NCI-H146 (cell line): ENCODE data around the gene ZNF775.

Source experiments
- DNase-seq: peaks from one replicate; lab custom pipeline; 2025; lab: John Stamatoyannopoulos, UW

Gene ZNF775

GRCh38 chr7:150368884-150369747 is 10.0 kb upstream of the ZNF775 start:
- DNase-seq, result peak; percentile 74

DNA sequence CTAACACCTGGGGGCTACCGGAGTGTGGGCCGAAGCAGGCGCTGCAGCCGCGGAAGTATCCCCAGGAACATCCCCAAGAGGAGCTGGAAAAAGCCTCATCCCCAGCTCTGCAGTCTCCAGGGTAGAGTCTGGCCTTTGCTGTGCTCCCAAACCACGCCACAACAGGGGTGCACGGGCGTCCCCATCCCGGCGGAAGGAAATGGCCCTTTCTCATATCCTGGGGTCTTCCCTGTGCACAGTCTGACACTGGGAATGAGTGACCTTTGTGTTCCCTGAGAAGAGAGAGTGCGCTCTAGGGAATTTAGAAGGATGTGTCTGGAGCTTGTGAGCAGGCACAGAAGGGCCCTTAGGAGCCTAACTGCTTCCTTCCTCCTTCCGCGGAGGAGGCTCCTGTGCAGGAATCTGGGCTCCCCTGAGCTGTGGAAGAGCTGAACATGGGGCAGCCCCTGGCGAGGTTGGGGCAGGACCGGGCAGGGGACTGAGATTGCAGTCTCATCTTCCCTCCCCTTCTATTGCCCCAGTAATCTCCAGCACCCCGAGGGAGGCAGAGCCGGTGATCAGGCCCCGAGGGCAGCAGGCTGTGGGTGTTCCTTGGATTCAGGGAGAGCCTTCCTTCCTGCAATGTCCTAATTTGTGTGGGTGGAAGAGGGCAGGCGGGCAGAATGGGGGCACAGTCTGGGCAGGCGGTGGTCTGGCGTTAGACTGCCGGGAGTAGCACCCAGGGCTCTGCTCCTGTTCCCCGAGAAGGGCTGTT is 9.2 kb upstream of the ZNF775 start:
- DNase-seq, result no peak

- DNase-seq, result no peak
Measured at GRCh38 chr7:150370612-150371071, 8.5 kb upstream of the ZNF775 start.

DNA sequence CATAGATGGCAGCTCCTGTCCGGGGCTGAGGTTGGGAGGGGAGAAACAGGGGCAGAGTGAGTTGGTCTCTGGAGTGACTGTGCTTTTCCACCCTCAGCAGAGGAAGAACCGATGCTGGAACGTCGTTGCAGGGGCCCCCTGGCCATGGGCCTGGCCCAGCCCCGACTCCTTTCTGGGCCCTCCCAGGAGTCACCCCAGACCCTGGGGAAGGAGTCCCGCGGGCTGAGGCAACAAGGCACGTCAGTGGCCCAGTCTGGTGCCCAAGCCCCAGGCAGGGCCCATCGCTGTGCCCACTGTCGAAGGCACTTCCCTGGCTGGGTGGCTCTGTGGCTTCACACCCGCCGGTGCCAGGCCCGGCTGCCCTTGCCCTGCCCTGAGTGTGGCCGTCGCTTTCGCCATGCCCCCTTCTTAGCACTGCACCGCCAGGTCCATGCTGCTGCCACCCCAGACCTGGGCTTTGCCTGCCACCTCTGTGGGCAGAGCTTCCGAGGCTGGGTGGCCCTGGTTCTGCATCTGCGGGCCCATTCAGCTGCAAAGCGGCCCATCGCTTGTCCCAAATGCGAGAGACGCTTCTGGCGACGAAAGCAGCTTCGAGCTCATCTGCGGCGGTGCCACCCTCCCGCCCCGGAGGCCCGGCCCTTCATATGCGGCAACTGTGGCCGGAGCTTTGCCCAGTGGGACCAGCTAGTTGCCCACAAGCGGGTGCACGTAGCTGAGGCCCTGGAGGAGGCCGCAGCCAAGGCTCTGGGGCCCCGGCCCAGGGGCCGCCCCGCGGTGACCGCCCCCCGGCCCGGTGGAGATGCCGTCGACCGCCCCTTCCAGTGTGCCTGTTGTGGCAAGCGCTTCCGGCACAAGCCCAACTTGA is 7.8 kb upstream of the ZNF775 start:
- DNase-seq, result no peak

DNA sequence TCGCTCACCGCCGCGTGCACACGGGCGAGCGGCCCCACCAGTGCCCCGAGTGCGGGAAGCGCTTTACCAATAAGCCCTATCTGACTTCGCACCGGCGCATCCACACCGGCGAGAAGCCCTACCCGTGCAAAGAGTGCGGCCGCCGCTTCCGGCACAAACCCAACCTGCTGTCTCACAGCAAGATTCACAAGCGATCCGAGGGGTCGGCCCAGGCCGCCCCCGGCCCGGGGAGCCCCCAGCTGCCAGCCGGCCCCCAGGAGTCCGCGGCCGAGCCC is 7.2 kb upstream of the ZNF775 start:
- no peak for DNase-seq

DNA sequence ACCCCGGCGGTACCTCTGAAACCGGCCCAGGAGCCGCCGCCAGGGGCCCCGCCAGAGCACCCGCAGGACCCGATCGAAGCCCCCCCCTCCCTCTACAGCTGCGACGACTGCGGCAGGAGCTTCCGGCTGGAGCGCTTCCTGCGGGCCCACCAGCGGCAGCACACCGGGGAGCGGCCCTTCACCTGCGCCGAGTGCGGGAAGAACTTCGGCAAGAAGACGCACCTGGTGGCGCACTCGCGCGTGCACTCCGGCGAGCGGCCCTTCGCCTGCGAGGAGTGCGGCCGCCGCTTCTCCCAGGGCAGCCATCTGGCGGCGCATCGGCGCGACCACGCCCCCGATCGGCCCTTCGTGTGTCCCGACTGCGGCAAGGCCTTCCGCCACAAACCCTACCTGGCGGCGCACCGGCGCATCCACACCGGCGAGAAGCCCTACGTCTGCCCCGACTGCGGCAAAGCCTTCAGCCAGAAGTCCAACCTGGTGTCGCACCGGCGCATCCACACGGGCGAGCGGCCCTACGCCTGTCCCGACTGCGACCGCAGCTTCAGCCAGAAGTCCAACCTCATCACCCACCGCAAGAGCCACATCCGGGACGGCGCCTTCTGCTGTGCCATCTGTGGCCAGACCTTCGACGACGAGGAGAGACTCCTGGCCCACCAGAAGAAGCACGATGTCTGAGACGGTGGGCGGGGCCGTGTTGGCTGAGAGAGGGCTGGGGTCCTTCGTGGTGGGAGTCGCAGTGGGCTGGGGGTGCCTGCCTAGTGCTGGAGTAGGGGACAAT is 6.7 kb upstream of the ZNF775 start:
- no peak for DNase-seq

- no peak for DNase-seq
Measured at GRCh38 chr7:150373049-150373801, 5.9 kb upstream of the ZNF775 start.

GRCh38 chr7:150374026-150374425 is 5.1 kb upstream of the ZNF775 start:
- DNase-seq, result no peak

DNA sequence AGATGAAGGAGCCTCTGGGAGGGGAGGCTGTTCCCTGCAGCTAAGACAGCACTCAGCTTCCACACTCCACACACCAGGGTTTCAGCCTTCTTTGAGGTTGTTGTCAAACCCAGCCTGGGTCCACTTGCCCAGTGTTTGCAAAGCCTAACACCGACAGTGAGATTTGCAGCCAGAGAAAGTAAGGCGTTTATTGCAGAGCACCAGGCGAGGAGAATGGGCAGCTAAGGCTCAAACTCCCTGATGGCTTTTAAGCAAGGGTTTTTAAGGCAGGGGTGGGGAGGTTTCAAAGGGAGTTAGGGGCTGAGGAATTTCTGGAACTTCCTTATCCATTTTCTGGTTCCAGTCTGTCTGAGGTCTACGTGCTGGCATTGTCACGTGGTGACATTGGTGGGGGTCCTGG is 4.7 kb upstream of the ZNF775 start:
- DNase-seq, result no peak

GRCh38 chr7:150375662-150376521 is 3.2 kb upstream of the ZNF775 start:
- no peak for DNase-seq

- no peak for DNase-seq
Measured at GRCh38 chr7:150376560-150376959, 2.6 kb upstream of the ZNF775 start.

DNA sequence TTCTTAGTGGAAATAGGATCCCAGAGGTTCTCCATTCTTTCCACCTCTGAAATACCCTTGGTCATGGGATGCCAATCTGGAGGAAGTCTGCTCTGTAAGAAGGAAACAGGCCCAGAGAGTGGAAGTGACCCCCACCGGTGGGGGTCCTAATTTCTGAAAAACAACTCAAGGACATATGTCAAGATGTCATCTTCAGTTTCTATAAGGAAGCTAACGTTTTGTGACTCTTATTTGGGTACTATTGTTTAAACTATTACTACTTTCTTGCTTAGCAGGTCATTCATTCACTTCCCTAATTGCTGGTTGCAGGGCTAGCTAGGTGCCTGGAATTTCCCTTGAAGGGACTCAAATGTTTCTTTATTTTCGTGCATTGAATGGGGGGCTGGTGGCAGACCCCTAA is 1.9 kb upstream of the ZNF775 start:
- DNase-seq, result no peak

DNA sequence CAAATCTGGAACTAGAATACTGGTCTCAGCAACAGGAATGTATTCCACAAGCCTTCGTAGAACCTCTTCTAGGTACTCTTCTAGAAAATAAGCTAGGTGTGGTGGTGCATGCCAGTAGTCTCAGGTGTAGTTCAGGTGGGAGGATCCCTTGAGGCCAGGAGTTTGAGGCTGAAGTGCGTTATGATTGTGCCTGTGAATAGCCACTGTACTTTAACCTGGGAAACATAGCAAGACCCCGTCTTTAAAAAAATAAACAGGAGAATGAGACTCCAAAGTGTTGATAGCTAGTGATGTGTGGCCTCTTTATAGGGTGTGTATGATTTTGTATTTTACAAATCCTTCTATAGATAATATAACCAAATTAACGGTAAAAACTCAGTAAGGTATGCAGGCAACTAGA is 1.5 kb upstream of the ZNF775 start:
- DNase-seq, result no peak

- peak; percentile 87 for DNase-seq
Measured at GRCh38 chr7:150378115-150378852, 846 bp upstream of the ZNF775 start.

GRCh38 chr7:150379441-150380379 is 580 bp downstream of the ZNF775 start:
- peak; percentile 69 for DNase-seq

DNA sequence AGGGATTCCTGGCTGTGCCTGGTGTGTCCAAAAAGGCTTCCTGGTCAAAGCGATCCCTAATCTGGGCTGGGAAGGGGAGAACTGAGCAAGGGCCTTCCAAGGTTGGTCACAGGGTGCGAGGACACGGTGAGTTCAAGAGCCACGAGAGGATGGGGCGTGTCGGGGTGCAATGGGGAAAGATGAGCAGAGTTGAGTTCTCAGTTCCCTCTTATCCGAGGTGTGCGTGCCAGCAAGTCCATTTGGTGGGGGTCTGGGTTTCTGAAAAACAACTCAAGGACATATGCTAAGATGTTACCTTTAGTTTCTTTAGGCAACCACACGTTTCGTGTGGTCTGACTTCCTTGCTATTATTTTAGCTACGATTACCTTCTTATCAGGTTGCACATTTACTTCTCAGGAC is 1.3 kb downstream of the ZNF775 start:
- DNase-seq, result no peak

DNA sequence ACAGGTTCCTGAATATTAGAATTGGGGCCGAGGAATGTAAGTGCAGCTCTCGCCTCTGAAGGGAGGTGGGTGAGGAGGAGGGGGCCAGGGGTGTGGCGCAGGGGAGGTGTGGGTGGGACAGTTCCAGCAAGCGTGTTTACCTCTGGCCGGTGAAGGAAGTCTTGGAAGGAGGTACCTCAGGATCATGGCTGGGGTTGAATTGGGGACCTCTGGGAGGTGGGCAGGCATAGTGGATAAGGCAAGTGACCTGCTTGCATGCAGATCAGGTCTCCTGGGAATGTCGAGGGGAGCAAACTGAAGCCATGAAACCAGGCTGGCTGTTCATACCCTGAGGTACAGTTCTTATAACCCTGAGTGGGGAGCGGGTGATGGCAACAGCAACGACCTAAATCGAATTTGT is 2.0 kb downstream of the ZNF775 start:
- no peak for DNase-seq

DNA sequence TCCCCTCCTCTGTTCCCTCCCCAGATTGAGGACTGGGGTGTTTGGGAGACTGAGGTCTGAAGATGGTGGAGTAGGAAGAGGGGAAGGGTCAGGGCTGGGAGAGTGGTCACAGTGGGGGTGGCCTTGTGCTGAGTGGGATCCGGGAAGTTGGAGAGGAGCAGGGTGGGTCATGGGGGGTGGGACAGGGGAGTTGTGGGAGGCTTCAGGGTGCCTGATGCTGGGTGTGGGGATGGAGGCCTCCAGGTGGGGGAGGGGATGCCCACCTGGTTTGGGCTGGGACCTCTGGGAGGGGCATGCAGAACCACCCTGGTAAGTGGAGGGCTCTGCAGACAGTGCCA is 2.6 kb downstream of the ZNF775 start:
- DNase-seq, result no peak
